Measurements from ENCODE around the gene RBM47.

DNA sequence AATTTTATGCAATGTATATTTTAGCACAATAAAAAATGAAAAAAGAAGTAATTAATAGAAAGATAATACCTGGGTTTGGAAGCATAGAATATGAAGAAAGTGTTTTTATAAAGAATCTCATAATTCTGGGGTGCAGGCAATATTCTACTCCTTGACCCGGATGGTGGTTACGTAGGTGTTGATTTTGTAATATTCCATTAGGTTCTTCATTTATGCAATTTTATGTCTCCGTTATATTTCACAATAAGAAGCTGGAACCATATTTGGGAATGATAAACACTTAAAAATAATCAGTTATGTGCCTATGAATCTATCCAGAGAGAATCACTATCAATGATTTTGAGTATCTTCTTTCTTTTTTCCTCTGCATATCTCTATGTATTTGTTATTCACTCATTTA, 256.0 kb downstream of the RBM47 start:
- TF ChIP-seq, protein P1, sequence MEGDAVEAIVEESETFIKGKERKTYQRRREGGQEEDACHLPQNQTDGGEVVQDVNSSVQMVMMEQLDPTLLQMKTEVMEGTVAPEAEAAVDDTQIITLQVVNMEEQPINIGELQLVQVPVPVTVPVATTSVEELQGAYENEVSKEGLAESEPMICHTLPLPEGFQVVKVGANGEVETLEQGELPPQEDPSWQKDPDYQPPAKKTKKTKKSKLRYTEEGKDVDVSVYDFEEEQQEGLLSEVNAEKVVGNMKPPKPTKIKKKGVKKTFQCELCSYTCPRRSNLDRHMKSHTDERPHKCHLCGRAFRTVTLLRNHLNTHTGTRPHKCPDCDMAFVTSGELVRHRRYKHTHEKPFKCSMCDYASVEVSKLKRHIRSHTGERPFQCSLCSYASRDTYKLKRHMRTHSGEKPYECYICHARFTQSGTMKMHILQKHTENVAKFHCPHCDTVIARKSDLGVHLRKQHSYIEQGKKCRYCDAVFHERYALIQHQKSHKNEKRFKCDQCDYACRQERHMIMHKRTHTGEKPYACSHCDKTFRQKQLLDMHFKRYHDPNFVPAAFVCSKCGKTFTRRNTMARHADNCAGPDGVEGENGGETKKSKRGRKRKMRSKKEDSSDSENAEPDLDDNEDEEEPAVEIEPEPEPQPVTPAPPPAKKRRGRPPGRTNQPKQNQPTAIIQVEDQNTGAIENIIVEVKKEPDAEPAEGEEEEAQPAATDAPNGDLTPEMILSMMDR (IDR thresholded peaks at IDR 0.05): no peak
- TF ChIP-seq POLR2A (IDR thresholded peaks at IDR 0.05) (no peak), EP300 (IDR thresholded peaks at IDR 0.05) (no peak), POLR2AphosphoS5 (IDR thresholded peaks at IDR 0.05) (no peak)
